Left renal pelvis (tissue), 4 donors: ENCODE results near the gene SLC5A10. TPM values are rescaled to one million over a fixed set of nuclear protein-coding genes. Genes with fewer than 3 reads are reported as not detected.

Experiments used
- DNase-seq, 4 donors: peaks; one replicate each; pipeline ENCODE4 v3.0.0-alpha.2; 2013; ENCODE audit warnings: low read depth in 4 of 4, low spot score in 3 of 4
- polyA plus RNA-seq, 4 donors: library from polyadenylated mRNA; unstranded; fragments of 120-200 nt; gene quantifications; one replicate each; pipeline ENCODE4 v1.2.1, GENCODE V29; 2013; ENCODE audit not compliant: insufficient read length in 4 of 4

SLC5A10 gene
- polyA plus RNA-seq, 4 donors, result 0.15 to 0.64 (median 0.35) TPM

- no peak for DNase-seq
Measured at GRCh38 chr17:19000531-19001325, 48.8 kb downstream of the SLC5A10 start.

- DNase-seq, result no peak
Measured at GRCh38 chr17:19001907-19002590, 50.1 kb downstream of the SLC5A10 start.

GRCh38 chr17:19002805-19003542 lies 51.0 kb downstream of the SLC5A10 start:
- DNase-seq, result no peak

DNA sequence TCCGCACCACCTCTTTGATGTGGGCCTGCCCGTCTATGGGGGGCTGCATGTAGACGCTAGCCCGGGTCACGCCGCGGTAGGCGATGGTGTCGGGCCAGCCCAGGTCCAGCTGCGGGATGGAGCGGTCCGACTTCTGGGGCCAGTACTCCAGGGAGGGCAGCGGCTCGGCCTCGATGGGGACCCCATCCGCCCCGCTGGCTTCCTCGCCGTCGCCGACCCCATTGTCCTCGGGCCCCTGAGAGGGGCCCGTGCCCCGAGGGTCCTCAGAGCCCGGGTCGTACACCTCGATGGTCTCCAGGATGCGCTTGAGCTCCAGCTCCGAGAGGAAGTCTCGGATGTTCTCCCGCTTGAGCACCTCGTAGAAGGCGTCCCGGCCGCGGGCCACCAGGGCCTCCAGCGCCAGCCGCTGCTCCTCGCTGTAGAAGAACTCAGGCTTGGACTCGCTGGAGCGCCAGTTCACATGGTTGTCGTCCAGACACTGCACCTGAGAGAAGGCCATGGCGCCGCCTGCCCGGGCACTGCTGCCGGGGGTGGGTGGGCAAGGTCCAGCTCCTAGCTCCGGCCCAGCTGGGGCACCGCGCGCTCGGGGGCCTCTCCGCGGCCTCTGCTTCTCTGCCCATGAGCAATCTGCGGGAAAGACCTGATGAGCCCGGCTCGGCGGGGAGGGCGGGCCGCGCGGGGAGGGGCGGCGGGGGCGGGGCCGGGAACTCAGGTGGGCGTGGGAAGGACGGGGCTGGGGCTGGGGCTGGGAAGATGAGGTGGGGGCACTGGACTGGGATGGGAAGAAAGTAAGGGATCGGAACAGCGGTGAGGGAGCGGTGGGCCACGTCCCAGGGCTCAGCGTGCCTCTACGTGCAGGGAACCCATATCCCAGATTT lies 51.8 kb downstream of the SLC5A10 start:
- DNase-seq, result no peak

DNA sequence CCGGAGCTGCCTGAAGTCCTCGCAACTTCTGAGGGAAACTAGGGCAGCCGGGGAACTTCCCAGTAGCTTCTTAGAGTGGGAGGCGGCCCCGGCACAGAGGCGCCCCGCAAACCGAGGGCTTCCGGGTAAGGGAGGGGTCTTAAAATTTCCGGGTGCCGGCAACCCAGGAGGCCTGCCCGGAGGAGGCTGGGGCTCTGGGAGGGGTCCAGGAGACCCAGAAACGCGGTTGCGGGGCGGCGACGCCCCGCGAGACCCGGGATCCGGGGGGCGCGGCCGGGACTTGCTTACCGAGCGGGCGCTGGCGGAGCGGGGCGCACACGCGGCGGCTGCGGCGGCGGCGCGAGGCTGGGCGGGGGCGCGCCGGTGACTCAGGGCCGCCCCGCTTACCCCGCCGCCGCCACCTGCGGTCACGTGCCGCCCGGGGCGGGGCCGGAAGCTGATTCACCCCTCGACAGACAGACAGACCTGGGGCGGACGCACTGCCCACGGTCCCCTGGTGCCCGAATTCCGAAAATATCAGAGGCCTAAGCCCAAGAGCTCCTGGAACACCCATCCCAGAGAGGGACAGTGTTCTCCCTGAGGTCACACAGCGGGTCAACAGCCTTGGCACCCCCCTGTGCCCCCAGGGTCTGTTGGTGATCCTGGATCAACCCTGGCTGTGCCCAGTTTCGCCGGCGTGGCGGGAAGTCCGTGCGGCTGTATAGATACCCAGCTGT lies 52.6 kb downstream of the SLC5A10 start, which contains the start of gene FAM83G:
Gene FAM83G (minus strand): TSS at position 344 of the 716 bp plus-strand sequence. CDS start 723 bp downstream, outside the sequence.
- peak in 1 of 4 donors; percentile 31 for DNase-seq

- no peak for DNase-seq
Measured at GRCh38 chr17:19005137-19005773, 53.3 kb downstream of the SLC5A10 start.

DNA sequence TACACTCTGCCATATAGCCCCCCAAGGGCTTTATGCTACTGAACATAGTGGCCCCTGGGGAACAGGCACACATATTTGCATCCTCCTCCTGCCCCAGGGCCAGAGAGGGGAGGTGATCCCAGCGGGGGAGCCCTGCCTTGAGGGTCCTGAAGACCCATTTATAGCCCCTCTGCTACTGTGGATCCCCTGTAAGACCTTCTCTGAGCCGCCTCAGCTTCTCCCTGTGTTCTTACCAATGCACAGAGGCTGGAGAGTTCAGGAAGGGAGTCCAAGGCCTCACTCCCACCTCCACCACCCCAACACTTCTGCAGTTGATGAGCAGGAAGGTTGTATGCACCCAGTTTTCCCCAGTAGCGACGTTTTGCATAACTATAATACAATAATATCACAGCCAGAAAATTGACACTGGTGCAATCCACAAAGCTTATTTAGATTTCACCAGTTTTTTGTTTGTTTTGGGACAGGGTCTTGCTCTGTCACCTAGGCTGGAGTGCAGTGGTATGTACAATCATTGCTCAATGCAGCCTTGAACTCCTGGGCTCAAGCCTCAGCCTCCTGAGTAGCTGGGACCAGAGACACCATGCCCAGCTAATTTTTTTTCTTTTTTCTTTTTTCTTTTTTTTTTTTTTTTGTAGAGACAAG lies 53.9 kb downstream of the SLC5A10 start:
- no peak for DNase-seq

DNA sequence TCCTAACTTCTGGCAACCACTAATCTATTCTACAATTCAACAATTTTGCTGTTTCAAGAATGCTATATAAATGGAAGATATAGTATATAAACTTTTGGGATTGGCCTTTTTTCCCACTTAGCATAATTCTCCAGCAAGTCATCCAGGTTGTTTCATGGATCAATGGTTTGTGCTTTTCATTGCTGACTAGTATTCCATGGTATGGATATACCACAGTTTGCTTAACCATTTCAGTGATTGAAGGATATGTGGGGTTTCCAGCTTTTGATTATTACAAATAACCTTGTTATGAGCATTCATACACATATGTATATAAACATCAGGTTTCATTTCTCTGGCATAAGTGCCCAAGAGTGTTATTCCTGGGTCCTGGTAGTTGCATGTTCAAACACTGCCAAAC lies 54.7 kb downstream of the SLC5A10 start:
- DNase-seq, result no peak

DNA sequence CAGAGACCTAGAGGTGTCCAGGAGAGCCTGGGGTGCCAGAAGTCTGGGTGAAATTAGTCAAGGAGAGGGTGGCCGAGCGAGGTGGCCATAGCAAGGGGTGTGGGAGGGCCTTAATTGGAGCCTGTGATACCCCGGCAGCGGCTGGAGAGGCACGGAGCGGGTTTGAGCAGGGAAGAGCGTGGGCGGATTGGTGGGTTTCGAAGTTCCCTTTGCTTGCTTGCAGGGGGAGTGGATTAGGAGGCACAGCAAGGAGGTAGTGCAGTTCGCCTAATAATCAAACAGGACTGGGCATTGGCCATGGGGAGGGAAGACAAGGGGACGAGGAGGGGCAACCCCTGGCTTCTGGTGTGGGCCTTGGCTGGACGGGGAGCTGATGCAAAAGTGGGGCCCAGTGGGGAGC lies 58.0 kb downstream of the SLC5A10 start:
- DNase-seq, result no peak

- DNase-seq, result no peak
Measured at GRCh38 chr17:19010729-19011505, 59.0 kb downstream of the SLC5A10 start.

- no peak for DNase-seq
Measured at GRCh38 chr17:19011581-19011980, 59.6 kb downstream of the SLC5A10 start.

GRCh38 chr17:19012171-19013080 lies 60.5 kb downstream of the SLC5A10 start:
- DNase-seq, result no peak

GRCh38 chr17:19013226-19013625 lies 61.3 kb downstream of the SLC5A10 start:
- no peak for DNase-seq

GRCh38 chr17:19013806-19014627 lies 62.1 kb downstream of the SLC5A10 start:
- no peak for DNase-seq

DNA sequence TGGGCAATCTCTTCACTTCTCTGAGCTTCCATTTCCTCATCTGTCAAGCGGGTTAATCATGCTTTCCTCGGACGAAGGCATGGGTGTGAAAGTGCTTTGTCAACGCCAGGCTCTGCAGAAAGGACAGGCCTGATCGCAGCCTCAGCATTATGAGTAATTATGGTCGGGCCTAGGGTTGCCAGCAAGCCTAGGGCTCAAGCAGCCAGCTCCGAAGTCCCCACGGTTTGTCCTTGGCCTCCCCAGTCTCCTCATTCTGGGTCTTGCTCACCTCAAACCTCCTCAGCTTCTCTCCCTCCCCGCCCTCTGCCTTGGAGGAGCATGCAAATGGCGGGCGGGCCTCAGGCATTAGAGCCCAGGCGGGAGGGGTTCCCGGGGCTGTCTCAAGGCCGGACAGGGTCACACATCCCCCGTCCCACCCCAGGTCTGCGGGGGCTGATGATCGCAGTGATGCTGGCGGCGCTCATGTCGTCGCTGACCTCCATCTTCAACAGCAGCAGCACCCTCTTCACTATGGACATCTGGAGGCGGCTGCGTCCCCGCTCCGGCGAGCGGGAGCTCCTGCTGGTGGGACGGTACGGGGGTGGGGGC lies 62.8 kb downstream of the SLC5A10 start:
- DNase-seq, result no peak

- no peak for DNase-seq
Measured at GRCh38 chr17:19015428-19015827, 63.5 kb downstream of the SLC5A10 start.
